NCI-H2171 treated with DMSO at 0.1 percent for 48 hours (cell line): Measurements from ENCODE around the gene PSMD2.

Source experiments
- DNase-seq: peaks from one replicate; lab custom pipeline; 2025; lab: John Stamatoyannopoulos, UW

Gene PSMD2

DNA sequence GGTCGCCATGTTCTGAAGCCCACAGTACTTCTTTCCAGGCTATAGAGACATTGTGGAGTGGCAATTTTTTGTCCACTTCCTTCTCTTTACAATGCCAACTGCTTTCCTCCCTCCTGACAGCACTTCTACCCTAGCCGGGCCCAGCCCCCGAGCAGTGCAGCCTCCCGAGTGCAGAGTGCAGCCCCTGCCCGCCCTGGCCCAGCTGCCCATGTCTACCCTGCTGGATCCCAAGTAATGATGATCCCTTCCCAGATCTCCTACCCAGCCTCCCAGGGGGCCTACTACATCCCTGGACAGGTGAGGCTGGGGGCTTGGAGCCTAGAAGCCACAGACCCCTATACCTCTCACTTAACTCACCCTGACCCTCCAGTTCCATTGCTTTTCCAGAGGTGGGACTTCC is 18.2 kb downstream of the PSMD2 start:
- DNase-seq, result no peak

DNA sequence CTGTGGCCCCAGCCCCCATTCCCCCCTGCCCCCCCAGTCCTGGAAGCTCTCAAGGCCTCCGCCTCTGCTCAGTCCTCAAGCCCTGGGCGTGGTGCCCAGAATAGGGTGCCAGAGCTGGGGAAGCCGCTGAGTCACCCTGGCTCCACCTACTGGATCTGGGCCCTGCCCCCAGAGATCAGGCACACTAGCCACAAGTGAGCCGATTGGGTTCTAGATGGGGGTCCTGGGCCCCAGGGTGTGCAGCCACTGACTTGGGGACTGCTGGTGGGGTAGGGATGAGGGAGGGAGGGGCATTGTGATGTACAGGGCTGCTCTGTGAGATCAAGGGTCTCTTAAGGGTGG is 21.0 kb downstream of the PSMD2 start:
- peak; percentile 73 for DNase-seq

DNA sequence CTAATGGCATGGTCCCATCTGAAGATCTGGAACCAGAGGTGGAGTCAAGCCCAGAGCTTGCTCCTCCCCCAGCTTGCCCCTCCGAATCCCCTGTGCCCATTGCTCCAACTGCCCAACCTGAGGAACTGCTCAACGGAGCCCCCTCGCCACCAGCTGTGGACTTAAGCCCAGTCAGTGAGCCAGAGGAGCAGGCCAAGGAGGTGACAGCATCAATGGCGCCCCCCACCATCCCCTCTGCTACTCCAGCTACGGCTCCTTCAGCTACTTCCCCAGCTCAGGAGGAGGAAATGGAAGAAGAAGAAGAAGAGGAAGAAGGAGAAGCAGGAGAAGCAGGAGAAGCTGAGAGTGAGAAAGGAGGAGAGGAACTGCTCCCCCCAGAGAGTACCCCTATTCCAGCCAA is 22.6 kb downstream of the PSMD2 start:
- no peak for DNase-seq

DNA sequence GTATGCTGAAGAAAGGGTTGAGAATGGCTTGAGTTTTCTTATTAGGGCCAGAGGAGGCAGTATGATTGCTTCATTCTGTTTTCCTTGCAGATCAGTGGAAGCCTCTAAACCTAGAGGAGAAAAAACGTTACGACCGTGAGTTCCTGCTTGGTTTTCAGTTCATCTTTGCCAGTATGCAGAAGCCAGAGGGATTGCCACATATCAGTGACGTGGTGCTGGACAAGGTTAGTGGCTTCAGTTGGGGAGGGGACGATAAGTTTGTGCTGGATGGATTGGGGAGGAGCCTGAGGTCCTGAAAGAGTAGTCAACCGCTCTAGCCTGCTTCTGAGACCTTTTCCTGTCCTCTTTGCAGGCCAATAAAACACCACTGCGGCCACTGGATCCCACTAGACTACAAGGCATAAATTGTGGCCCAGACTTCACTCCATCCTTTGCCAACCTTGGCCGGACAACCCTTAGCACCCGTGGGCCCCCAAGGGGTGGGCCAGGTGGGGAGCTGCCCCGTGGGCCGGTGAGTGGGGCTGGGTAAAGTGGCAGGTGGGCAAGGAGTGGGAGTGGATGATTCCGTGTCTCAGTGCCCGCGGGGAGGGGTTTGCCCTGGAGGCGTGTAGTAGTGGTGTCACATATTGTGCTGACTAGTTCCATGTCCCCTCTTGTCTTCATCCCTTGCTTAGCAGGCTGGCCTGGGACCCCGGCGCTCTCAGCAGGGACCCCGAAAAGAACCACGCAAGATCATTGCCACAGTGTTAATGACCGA is 23.9 kb downstream of the PSMD2 start:
- DNase-seq, result no peak

DNA sequence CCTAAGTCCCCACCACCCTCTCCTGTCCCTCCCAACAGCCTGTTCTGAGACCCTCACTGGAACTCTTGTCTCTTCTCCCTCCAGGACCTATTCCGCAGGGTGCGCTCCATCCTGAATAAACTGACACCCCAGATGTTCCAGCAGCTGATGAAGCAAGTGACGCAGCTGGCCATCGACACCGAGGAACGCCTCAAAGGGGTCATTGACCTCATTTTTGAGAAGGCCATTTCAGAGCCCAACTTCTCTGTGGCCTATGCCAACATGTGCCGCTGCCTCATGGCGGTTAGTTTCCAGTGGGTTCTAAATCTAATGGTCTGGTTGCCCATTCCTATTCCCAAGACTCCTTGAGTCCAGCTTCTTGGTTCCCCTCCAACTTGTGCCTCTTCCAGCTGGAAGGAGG is 24.7 kb downstream of the PSMD2 start:
- DNase-seq, result no peak

DNA sequence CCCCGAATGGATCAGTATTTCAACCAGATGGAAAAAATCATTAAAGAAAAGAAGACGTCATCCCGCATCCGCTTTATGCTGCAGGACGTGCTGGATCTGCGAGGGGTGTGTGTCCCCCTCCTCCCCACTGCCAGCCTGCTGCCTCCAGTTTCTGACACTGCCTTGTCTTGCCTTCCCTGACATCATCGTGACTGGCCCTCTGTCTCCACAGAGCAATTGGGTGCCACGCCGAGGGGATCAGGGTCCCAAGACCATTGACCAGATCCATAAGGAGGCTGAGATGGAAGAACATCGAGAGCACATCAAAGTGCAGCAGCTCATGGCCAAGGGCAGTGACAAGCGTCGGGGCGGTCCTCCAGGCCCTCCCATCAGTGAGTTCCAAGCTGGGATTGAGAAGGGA is 26.2 kb downstream of the PSMD2 start:
- DNase-seq, result no peak

DNA sequence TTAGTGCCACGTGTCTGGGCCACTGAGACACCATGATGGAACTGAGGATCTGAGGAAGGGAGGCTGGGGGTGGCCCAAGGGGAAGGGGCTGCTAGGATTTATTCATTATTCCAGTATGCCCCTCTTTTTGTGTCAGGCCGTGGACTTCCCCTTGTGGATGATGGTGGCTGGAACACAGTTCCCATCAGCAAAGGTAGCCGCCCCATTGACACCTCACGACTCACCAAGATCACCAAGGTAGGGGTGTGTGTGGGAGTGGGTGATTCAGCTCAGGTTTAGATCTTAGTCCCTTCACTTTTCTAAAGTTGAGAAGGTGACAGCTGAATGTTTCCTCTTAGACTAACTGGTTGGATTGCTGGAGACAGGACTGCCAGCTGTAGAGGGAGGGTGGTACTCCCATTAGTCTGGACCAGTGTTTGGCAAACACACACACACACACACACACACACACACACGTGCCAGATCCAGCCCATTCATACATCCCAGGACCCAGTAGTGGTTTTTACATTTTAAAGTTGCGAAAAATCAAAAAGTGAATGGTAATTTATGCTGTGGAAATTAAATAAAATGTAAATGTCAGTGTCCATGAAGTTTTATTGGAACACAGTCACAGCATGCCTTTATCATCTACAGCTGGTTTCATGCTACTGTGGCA is 26.8 kb downstream of the PSMD2 start:
- no peak for DNase-seq

DNA sequence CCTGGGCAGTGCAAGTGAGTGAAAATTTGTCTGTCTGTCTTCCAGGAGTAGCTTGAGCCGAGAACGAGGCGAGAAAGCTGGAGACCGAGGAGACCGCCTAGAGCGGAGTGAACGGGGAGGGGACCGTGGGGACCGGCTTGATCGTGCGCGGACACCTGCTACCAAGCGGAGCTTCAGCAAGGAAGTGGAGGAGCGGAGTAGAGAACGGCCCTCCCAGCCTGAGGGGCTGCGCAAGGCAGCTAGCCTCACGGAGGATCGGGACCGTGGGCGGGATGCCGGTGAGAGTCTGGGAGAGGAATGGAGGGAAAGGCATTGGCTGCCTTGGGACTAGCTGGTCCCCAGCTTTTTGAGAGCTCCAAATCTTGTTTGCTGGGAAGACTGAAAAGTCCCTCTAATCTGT is 28.1 kb downstream of the PSMD2 start:
- DNase-seq, result no peak

DNA sequence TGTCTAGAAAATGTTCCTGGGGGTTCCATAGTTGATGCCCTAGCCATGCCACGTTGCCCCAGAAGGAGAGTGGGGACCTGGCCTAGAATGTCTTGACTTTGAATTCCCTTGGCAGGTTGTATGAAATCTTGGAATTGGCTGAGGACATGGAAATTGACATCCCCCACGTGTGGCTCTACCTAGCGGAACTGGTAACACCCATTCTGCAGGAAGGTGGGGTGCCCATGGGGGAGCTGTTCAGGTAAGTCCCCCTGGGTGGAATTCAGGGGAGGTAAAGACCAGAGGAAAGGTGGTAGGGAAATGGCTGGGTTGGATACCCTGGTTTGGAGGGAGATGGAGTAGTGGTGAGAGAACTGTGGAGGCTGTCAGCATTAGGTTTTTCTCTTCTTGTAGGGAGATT is 29.5 kb downstream of the PSMD2 start:
- no peak for DNase-seq

DNA sequence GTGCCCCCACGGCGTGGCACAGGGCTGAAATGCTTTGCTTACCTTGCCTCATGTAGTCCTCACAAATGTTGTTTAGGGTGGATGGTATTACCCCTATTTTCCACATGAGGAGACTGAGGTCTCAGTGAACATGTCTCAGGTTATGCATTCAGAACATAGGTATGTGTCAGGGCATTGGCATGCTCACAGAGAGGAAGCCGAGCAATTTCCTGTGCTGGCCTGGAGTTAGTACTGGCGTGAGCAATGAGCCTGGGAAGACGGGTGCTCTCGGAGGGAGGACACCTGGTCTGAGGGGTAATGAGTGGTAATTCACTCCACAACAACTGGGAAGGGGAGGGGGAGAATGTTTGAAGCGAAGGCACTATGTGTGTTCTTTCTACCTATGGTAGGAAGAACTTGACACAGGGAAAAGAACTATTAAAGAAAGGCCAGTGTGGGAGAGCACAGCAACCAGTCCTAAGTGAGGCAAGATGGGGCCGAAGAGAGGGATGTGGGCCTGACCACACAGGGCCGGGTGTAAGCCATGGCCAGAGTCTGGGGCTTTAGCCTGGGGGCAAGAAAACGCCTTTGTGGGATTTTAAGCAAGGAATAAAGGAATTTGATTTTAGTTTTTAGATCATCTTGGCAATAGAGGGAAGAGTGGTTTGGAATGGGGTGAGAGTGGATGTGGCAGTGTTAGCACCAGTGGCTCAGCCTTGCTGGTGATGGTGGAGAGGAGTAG is 33.5 kb downstream of the PSMD2 start:
- DNase-seq, result no peak

DNA sequence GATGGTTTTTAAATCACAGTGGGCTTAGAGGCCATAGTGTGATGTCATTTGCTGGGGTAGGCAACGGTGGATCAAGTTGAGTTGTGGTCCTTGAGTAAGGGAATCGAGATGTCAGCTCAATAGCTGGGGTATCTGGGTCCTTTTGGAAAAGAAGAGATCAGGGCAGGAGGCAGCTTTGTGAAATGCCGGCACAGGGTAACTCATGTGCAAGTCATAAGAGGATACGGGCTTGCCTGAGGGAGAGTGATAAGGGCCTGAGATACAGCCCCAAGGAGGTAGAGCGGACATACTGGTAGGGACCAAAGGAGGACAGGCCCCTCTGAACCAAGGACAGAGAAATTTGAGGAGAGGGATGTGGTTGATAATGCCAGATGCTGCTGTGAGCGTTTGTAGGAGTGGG is 34.1 kb downstream of the PSMD2 start:
- no peak for DNase-seq

DNA sequence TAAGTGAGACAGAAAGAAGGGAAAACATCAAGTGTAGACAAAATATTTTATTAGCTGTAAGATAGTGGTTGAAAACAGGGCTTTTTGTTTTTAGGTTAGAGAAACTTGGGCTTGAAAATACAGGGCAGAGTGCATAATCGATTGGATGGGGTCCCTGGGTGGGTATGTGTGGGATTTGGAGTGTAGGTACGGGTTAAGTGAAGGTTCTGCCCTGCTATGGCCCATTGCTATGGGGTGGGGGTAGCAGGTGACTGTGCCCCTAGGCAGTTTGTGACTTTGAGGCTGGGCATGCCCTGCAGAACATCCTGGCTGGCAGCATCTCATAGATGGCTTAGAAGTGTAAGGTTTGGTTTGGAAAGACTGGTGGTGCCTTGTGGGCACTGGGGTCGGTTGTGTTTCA is 34.7 kb downstream of the PSMD2 start:
- no peak for DNase-seq

DNA sequence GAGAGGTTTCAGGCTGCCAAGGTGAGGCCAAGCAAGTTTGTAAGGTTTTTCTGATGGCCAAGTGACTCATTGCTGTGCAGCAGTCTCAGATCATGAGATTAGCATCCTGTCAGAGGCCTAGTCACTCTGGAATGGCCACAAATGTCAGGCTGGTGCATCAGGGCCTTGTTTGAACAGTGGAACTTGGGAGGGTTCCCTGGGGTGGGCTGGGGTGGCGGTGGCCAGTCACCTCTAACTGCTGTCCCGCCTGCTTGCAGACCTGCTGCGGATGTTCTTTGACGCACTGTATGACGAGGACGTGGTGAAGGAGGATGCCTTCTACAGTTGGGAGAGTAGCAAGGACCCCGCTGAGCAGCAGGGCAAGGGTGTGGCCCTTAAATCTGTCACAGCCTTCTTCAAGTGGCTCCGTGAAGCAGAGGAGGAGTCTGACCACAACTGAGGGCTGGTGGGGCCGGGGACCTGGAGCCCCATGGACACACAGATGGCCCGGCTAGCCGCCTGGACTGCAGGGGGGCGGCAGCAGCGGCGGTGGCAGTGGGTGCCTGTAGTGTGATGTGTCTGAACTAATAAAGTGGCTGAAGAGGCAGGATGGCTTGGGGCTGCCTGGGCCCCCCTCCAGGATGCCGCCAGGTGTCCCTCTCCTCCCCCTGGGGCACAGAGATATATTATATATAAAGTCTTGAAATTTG is 35.6 kb downstream of the PSMD2 start:
- DNase-seq, result no peak

DNA sequence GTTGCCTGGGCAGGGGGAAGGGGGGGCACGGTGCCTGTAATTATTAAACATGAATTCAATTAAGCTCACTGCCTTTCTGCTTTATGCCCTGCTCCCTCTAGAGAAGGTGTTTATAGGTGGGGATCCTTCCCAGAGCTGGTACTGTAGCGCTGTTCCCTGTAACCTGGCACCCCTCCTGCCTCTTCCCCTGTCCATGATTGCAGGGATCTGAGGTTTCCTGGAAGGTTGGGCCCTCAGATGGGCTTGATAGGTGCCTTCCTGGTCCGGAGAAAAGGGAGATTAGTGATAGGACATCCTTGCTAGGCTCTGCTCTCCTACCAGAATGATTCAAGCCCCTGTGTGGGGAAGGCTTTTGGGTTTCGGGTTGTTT is 36.2 kb downstream of the PSMD2 start:
- DNase-seq, result peak; percentile 57

DNA sequence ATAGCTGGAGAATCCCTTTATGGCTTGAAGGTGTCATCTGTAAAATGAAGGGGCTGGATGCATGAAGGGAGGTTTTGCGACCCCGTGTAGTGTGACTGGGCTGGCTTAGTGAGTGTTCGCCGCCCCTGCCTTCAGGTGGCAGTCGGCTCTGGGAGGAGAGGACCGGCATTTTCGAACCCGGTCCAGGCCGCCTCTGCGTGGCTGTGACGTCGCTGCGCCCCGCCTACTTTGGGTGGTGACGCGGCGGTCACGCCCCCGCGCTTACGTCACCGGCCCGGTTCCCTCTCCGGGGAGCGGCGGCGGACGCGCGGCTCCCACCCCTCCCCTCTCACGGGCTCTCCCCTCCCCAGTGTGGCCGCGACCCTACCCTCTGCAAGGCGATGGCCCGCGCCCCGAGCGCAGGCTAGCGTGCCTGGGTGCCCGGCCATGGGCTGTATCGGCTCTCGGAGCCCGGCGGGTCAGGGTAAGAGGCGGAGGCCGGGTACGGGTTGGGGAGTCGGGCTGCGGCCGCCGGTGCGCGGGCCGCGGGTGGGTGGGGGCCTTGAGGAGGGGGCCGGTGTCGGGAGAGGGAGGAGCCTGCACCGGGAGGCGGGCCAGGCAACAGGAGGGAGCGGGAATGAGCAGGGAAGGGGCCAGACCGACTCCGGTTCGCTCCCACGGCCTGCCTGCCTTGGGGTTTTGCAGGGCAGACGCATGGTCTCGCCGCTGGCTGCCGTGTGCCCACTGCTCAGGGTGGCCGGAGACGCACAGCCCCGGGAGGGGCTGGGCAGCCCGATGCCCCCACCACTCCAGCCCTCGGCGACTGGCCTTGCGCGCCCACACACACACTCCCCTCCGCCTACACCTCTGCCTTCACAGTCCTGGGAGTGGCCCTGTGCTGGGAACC is 36.9 kb downstream of the PSMD2 start:
- peak; percentile 77 for DNase-seq

DNA sequence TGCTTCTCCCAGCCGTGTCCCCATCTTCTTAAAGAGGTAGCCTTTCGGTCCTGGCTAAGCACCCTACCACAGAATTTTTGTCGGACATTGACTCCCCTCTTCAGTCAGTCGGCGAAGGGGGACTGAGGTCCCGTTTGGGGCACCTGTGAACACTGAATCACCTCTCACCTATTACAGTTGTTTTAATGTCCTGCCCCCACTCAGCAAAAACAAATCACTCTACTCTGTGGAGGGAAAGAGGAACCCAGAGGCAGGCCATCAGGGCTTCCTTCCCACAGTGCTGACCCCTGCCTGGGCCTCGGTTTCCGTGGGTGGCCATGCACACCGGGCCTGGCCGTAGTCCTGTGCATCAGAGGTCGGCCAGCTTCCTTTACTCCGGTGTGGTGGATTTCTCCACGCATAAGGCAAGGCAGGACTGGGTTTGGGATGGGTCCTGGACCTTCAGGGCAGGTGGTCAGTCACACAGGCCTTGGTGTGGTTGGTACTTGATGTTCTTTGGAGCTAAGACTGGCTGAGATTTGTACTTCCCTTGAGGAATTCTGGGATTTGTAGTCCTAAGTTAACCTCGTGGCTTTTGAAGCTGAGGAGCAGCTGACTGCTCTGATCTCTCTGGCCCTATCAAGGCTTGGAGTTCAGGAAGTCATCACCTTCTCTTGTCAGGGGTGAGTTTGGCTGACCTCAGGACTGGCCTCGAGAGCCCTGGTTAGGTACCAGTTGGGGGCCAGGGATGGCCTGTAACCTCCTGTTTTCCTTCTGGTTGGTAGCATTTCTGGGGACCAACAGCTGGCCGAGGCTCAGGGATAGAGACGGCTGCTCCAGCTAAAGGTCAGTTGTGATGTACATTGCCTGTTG is 37.7 kb downstream of the PSMD2 start:
- peak; percentile 64 for DNase-seq

DNA sequence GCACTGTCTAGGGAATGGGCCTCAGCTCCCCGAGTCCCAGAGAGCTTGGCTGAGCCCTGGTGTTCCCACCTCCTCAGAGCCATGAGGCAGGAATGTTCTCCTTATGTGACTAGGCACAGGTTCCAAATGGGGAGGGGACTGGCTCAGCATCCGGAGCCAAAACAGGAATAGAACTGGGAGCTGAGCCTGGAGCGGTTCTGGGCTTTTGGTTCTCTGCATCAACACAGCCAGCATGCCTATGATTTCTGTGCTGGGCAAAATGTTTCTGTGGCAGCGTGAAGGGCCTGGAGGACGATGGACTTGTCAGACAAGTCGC is 38.3 kb downstream of the PSMD2 start, which contains the start of gene FAM131A:
Gene FAM131A, plus strand, starts transcription at position 202 of the 316 bp plus-strand sequence. Its CDS starts 31 bp downstream, at position 233.
- no peak for DNase-seq

DNA sequence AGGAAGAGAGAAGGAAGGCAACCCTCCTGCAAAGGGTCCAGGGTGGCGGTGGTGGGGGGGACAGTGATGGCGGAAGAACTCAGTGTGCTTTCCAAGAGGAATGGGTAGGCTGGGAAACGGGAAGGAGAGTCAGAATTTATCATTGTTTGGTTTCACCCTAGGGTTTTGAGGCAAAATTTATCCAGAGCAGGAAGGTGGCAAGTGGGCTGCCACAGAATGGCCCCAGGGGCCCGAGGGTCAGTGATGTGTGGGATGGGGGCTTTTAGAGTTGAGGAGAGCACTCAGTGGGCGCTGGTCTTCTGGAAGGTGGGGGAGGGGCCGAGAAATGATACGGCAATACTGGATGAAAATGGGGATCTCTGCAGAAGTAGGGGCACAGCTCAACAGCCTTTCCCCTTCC is 38.9 kb downstream of the PSMD2 start:
- no peak for DNase-seq

DNA sequence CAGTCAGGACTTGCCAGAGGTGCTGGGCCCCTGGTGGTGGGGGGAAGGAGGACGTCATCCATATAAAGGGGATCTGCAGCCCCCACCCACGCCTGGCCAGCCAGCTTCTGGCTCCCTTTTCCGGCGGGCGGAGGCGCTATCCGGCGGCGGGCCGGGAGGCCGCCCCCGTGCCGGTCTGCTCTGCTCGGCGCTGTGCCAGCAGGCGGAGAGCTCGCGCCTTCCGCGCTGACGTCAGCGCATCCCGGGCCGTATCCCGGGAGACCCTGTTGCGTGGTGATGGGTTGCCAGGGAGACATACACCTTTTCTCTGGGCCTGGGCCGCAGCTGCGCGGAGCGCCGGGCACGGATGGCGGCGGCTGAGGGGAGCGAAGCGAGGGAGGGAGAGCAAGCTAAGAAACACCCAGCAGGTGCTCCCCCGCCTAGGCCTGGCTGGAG is 39.5 kb downstream of the PSMD2 start:
- peak; percentile 94 for DNase-seq

DNA sequence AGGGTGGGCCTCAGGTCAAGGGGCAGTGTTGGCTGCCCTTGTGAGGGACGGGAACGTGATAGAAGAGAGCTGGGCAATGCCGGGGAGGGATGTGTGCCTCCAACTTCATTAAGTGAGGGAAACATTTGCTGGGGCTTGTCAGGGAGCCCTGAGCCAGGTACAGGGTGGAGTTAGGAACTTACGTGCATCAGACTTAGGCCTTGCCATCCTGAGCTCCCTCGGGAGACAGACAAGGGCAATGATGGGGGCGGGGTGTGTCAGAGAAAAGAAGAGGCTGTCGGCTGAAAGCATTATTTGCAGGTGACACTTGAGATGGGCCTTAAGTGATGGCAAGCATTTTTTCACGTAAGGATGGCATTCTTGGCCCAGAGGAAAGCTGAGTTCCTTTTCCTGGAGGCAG is 40.0 kb downstream of the PSMD2 start:
- peak; percentile 85 for DNase-seq
